Calu3 (cell line): ENCODE measurements around the gene IKZF1. TPM values are rescaled to one million over a fixed set of nuclear protein-coding genes. Genes with fewer than 3 reads are reported as not detected.

Experiments
- BruUV-seq: library from RNA; stranded (reverse); fragments of 400-500 nt; replicated peaks from 2 replicates; lab custom pipeline; 2021; lab: Mats Ljungman, UMichigan
- CTCF ChIA-PET: fragments of 300-600 bp; sonication (Branson Sonifier 250); formaldehyde crosslinking; loops from one replicate; lab custom pipeline; 2022; ENCODE audit warnings: antibody characterized with exemption; lab: Charles Lee
- DNase-seq: peaks from one replicate; pipeline ENCODE4 v3.0.0; 2022
- H3K27ac Mint-ChIP-seq: one replicate; pipeline ENCODE4 v1.8.0; 2022; ENCODE audit warnings: mixed read lengths; ENCODE audit not compliant: unreplicated experiment
- H3K27me3 Mint-ChIP-seq: one replicate; pipeline ENCODE4 v1.8.0; 2022; ENCODE audit warnings: mixed read lengths; ENCODE audit not compliant: unreplicated experiment
- H3K36me3 Mint-ChIP-seq: one replicate; pipeline ENCODE4 v1.8.0; 2022; ENCODE audit warnings: mild to moderate bottlenecking, moderate library complexity, mixed read lengths; ENCODE audit not compliant: insufficient read depth, unreplicated experiment
- H3K4me1 Mint-ChIP-seq: one replicate; pipeline ENCODE4 v1.8.0; 2022; ENCODE audit warnings: mild to moderate bottlenecking, low read depth, mixed read lengths; ENCODE audit not compliant: unreplicated experiment
- H3K4me3 Mint-ChIP-seq: one replicate; pipeline ENCODE4 v1.8.0; 2022; ENCODE audit warnings: mild to moderate bottlenecking, low read depth, moderate library complexity, mixed read lengths; ENCODE audit not compliant: unreplicated experiment
- H3K9me3 Mint-ChIP-seq: one replicate; pipeline ENCODE4 v1.8.0; 2022; ENCODE audit warnings: low read depth, mixed read lengths; ENCODE audit not compliant: unreplicated experiment
- CTCF ChIP-seq: fragments of 200-600 bp; IDR thresholded peaks from one replicate; pipeline ENCODE4 v1.8.0; 2022; ENCODE audit warnings: antibody characterized with exemption; ENCODE audit not compliant: unreplicated experiment
- intact Hi-C: fragments of 100-400 bp; cut with micrococcal nuclease; formaldehyde crosslinking; loops from one replicate; pipeline ENCODE4 v1.10.0; 2022; ENCODE audit not compliant: unreplicated experiment
- total RNA-seq: library from RNA; stranded (reverse); gene quantifications from 2 replicates; pipeline ENCODE4 v1.2.3, GENCODE V29; 2022

IKZF1 gene
- total RNA-seq, 1 experiment from 2014 or later = 0.28 TPM

GRCh38 chr7:50399635-50400034 lies 95.1 kb downstream of the IKZF1 start:
- peaks cover 73% of the 10 kb centered on the region for H3K27me3 Mint-ChIP-seq
- no peaks in the 10 kb centered on the region for H3K4me1 Mint-ChIP-seq
- no peak overlapping the region for H3K27ac Mint-ChIP-seq
- BruUV-seq = no TSS peak
- CTCF ChIA-PET = no interaction called here
- no peaks in the 10 kb centered on the region for H3K36me3 Mint-ChIP-seq
- no peak for TF ChIP-seq CTCF
- no peak overlapping the region for H3K4me3 Mint-ChIP-seq
- no peaks in the 10 kb centered on the region for H3K9me3 Mint-ChIP-seq
- no peak for DNase-seq
- intact Hi-C loops = no loop called here

- CTCF ChIA-PET = no interaction called here
- no peak overlapping the region for H3K27ac Mint-ChIP-seq
- H3K4me1 Mint-ChIP-seq = no peaks in the 10 kb centered on the region
- no peak for TF ChIP-seq CTCF
- no peak for DNase-seq
- H3K36me3 Mint-ChIP-seq = no peaks in the 10 kb centered on the region
- BruUV-seq = no TSS peak
- intact Hi-C loops = no loop called here
- H3K9me3 Mint-ChIP-seq = no peaks in the 10 kb centered on the region
- no peak overlapping the region for H3K4me3 Mint-ChIP-seq
- peaks cover 76% of the 10 kb centered on the region for H3K27me3 Mint-ChIP-seq
Observed at GRCh38 chr7:50400114-50400513, 95.6 kb downstream of the IKZF1 start.

- intact Hi-C loops = no loop called here
- Mint-ChIP-seq H3K9me3 (no peaks in the 10 kb centered on the region), H3K4me3 (no peak overlapping the region), H3K27me3 (peaks cover 85% of the 10 kb centered on the region), H3K4me1 (no peaks in the 10 kb centered on the region), H3K27ac (no peak overlapping the region), H3K36me3 (no peaks in the 10 kb centered on the region)
- CTCF ChIA-PET = no interaction called here
- no peak for DNase-seq
- BruUV-seq = no TSS peak
- no peak for TF ChIP-seq CTCF
Observed at GRCh38 chr7:50404392-50404791, 99.9 kb downstream of the IKZF1 start.

GRCh38 chr7:50405221-50405620 lies 100.7 kb downstream of the IKZF1 start:
- H3K4me1 Mint-ChIP-seq = no peaks in the 10 kb centered on the region
- peaks cover 94% of the 10 kb centered on the region for H3K27me3 Mint-ChIP-seq
- CTCF ChIA-PET = interaction anchor here (0.7 kb wide), 1 partner anchor 13 kb away, joined by 3 read pairs; no protein-coding TSS in a partner anchor
- DNase-seq = no peak
- no peaks in the 10 kb centered on the region for H3K9me3 Mint-ChIP-seq
- intact Hi-C loops = no loop called here
- H3K36me3 Mint-ChIP-seq = no peaks in the 10 kb centered on the region
- H3K27ac Mint-ChIP-seq = no peak overlapping the region
- no peak for TF ChIP-seq CTCF
- no peak overlapping the region for H3K4me3 Mint-ChIP-seq
- no TSS peak for BruUV-seq
